Ovary (tissue), 3 donors: ENCODE measurements around the gene CPNE4.

Experiments used
- POLR2A ChIP-seq: fragments of 450-650 bp; IDR thresholded peaks from one replicate; pipeline ENCODE4 v1.6.1; 2017; ENCODE audit warnings: antibody characterized with exemption, mild to moderate bottlenecking, moderate library complexity
- TF ChIP-seq, protein P1 (sequence below), 3 donors: fragments of 450-650 bp in 2 of 3; fragments of 200-600 bp in 1 of 3; IDR thresholded peaks; one replicate each; pipeline versions ENCODE4 v1.5.1 to v1.8.0; 2016 to 2022; ENCODE audit warnings: antibody characterized with exemption in 3 of 3, mild to moderate bottlenecking in 1 of 3
- donor health status: DM: no; HTN: no; CAD: no.

DNA sequence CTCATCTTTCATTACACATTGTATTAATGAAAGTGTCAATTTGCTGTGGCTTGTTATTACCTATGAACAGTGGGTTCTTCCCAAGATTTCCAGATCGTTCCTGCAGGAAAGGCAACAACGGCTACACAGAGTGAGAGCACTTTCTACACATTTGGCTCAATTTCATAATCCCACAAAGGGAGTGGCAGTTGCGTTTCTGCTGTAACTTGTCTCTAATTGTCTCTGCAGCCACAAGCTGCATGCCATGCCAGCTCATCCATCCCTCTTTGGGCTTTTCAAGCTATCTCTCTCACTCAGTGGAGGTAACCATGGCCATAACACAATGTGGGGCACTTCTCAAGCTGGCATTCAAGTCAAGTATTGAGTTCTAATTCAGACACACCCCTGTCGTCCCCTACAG lies 27.7 kb upstream of the CPNE4 start:
- TF ChIP-seq, protein P1, sequence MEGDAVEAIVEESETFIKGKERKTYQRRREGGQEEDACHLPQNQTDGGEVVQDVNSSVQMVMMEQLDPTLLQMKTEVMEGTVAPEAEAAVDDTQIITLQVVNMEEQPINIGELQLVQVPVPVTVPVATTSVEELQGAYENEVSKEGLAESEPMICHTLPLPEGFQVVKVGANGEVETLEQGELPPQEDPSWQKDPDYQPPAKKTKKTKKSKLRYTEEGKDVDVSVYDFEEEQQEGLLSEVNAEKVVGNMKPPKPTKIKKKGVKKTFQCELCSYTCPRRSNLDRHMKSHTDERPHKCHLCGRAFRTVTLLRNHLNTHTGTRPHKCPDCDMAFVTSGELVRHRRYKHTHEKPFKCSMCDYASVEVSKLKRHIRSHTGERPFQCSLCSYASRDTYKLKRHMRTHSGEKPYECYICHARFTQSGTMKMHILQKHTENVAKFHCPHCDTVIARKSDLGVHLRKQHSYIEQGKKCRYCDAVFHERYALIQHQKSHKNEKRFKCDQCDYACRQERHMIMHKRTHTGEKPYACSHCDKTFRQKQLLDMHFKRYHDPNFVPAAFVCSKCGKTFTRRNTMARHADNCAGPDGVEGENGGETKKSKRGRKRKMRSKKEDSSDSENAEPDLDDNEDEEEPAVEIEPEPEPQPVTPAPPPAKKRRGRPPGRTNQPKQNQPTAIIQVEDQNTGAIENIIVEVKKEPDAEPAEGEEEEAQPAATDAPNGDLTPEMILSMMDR (IDR thresholded peaks at IDR 0.05): no peak
- TF ChIP-seq POLR2A: no peak
